K562 (cell line): ENCODE measurements around the gene NINJ1. TPM values are rescaled to one million over a fixed set of nuclear protein-coding genes. Genes with fewer than 3 reads are reported as not detected.

Experiments
- BRD9 ChIP-seq: fragments of 450-650 bp; IDR thresholded peaks from 2 replicates; pipeline ENCODE4 v1.6.1; 2018; ENCODE audit warnings: low read depth; ENCODE audit not compliant: partially characterized antibody
- CCNT2 ChIP-seq: IDR thresholded peaks from 2 replicates; pipeline ENCODE4 v1.6.1; 2011; ENCODE audit warnings: borderline replicate concordance, low read depth, mild to moderate bottlenecking, moderate library complexity, mixed read lengths, low read length; ENCODE audit not compliant: insufficient read length; ENCODE audit errors: extremely low read depth
- CHD4 ChIP-seq: fragments of 200-600 bp; sonication (generic); IDR thresholded peaks from 3 replicates; pipeline ENCODE4 v1.6.1; 2012; ENCODE audit warnings: low read depth, mild to moderate bottlenecking, mixed read lengths, low read length, inconsistent platforms; ENCODE audit not compliant: insufficient read depth, insufficient replicate concordance, poor library complexity, severe bottlenecking
- CTBP1 ChIP-seq: fragments of 450-650 bp; IDR thresholded peaks from 2 replicates; pipeline ENCODE4 v1.6.1; 2016; ENCODE audit warnings: borderline replicate concordance
- ETS2 ChIP-seq: IDR thresholded peaks from 2 replicates; pipeline ENCODE4 v1.6.1; 2016; ENCODE audit warnings: borderline replicate concordance, missing genetic modification characterization, mild to moderate bottlenecking, moderate library complexity, missing compliant biosample characterization; ENCODE audit not compliant: poor library complexity, severe bottlenecking
- HIVEP1 ChIP-seq: fragments of 250-450 bp; sonication (Bioruptor Pico); IDR thresholded peaks from 2 replicates; pipeline ENCODE4 v1.4.0; 2020; ENCODE audit warnings: mild to moderate bottlenecking
- HNRNPL ChIP-seq: fragments of 200-400 bp; formaldehyde crosslinking; IDR thresholded peaks from 2 replicates; pipeline ENCODE4 v1.6.1; 2017; ENCODE audit warnings: low read depth, mild to moderate bottlenecking, low read length
- KAT2B ChIP-seq: IDR thresholded peaks from one replicate; pipeline ENCODE4 v1.6.1; 2012; ENCODE audit warnings: low read depth, mild to moderate bottlenecking, control low read depth, inconsistent platforms, low read length, moderate library complexity
- KDM2B ChIP-seq: fragments of 250-450 bp; sonication (Bioruptor Pico); IDR thresholded peaks from 2 replicates; pipeline ENCODE4 v1.8.0; 2021; ENCODE audit warnings: mild to moderate bottlenecking, moderate library complexity
- MCM7 ChIP-seq, 2 experiments: fragments of 450-650 bp; IDR thresholded peaks; 2 replicates each; pipeline ENCODE4 v1.6.1; 2016 to 2018
- MEF2A ChIP-seq: IDR thresholded peaks from 2 replicates; pipeline ENCODE4 v1.6.1; 2011; ENCODE audit warnings: low read depth, mild to moderate bottlenecking, low read length, moderate library complexity; ENCODE audit not compliant: control insufficient read depth
- MEF2D ChIP-seq: conservative IDR thresholded peaks from 2 replicates; pipeline ENCODE4 v1.6.1; 2016; ENCODE audit warnings: low read depth, missing genetic modification characterization, missing compliant biosample characterization
- NFIC ChIP-seq: fragments of 450-650 bp; IDR thresholded peaks from 2 replicates; pipeline ENCODE4 v1.6.1; 2017; ENCODE audit warnings: mild to moderate bottlenecking, inconsistent platforms
- PHB2 ChIP-seq: fragments of 450-650 bp; IDR thresholded peaks from 2 replicates; pipeline ENCODE4 v1.6.1; 2017; ENCODE audit warnings: low read depth
- RBFOX2 ChIP-seq: fragments of 200-400 bp; formaldehyde crosslinking; IDR thresholded peaks from 2 replicates; pipeline ENCODE4 v1.6.1; 2017; ENCODE audit warnings: low read depth, mild to moderate bottlenecking, low read length, moderate library complexity
- SREBF2 ChIP-seq: sonication (generic); formaldehyde crosslinking; IDR thresholded peaks from 2 replicates; pipeline ENCODE4 v1.4.0; 2020; ENCODE audit warnings: mild to moderate bottlenecking, missing genetic modification reagents
- TAL1 ChIP-seq: fragments of 450-650 bp; IDR thresholded peaks from 2 replicates; pipeline ENCODE4 v1.6.1; 2016; ENCODE audit warnings: mild to moderate bottlenecking
- TBP ChIP-seq: optimal IDR thresholded peaks from 2 replicates; pipeline ENCODE3; 2011; ENCODE audit warnings: low read depth, low read length, improper control_type of control experiment
- ZFX ChIP-seq: sonication (generic); formaldehyde crosslinking; IDR thresholded peaks from 2 replicates; pipeline ENCODE4 v1.8.0; 2022; ENCODE audit warnings: mild to moderate bottlenecking, missing genetic modification reagents, moderate library complexity
- polyA plus RNA-seq, 8 experiments: library from polyadenylated mRNA; depleted of rRNA in 4 of 8; stranded (reverse) in 5 of 8; unstranded in 3 of 8; fragments of >200 nt; fragmentation: Nextera tagmentation in 2 of 8; fragmentation: Illumina TruSeq in 1 of 8; extraction: Ambion mirVana in 2 of 8; extraction: Trizol in 1 of 8; gene quantifications; 2 replicates each; pipeline versions ENCODE4 v1.2.1 to v1.2.3, GENCODE V29; 2011 to 2014; ENCODE audit warnings: inconsistent platforms in 1 of 8, missing spikeins in 1 of 8
- total RNA-seq, 7 experiments: library from RNA; depleted of rRNA in 6 of 7; stranded (reverse); fragments of >200 nt in 6 of 7; fragmentation: Illumina TruSeq in 2 of 7; extraction: Trizol in 2 of 7; gene quantifications; 2 replicates each; pipeline versions ENCODE4 v1.2.1 to v1.2.3, GENCODE V29; 2011 to 2021; ENCODE audit warnings: low replicate concordance in 1 of 7
- TF ChIP-seq, protein P1 (sequence below), 2 experiments: fragments of 450-650 bp; conservative IDR thresholded peaks; 2 replicates each; pipeline ENCODE4 v1.6.1; 2017; ENCODE audit warnings: mild to moderate bottlenecking in 2 of 2, moderate library complexity in 2 of 2
- TF ChIP-seq, protein P2 (sequence below): sonication (generic); formaldehyde crosslinking; IDR thresholded peaks from 2 replicates; pipeline ENCODE4 v1.8.0; 2022; ENCODE audit warnings: missing genetic modification reagents, mild to moderate bottlenecking, borderline replicate concordance
- TF ChIP-seq, protein P3 (sequence below): sonication (generic); formaldehyde crosslinking; IDR thresholded peaks from 2 replicates; pipeline ENCODE4 v1.8.1; 2023; ENCODE audit warnings: mild to moderate bottlenecking, missing genetic modification reagents
- TF ChIP-seq, protein P4 (sequence below): fragments of 250-450 bp; sonication (Bioruptor Pico); IDR thresholded peaks from 2 replicates; pipeline ENCODE4 v1.4.0; 2020

Gene NINJ1
- total and polyA plus RNA-seq, 9 of the 15 experiments (the other 6 are each of a cell fraction or from before 2014, with no cell fraction given): 0.13 to 8.4 (median 4.9) TPM

DNA sequence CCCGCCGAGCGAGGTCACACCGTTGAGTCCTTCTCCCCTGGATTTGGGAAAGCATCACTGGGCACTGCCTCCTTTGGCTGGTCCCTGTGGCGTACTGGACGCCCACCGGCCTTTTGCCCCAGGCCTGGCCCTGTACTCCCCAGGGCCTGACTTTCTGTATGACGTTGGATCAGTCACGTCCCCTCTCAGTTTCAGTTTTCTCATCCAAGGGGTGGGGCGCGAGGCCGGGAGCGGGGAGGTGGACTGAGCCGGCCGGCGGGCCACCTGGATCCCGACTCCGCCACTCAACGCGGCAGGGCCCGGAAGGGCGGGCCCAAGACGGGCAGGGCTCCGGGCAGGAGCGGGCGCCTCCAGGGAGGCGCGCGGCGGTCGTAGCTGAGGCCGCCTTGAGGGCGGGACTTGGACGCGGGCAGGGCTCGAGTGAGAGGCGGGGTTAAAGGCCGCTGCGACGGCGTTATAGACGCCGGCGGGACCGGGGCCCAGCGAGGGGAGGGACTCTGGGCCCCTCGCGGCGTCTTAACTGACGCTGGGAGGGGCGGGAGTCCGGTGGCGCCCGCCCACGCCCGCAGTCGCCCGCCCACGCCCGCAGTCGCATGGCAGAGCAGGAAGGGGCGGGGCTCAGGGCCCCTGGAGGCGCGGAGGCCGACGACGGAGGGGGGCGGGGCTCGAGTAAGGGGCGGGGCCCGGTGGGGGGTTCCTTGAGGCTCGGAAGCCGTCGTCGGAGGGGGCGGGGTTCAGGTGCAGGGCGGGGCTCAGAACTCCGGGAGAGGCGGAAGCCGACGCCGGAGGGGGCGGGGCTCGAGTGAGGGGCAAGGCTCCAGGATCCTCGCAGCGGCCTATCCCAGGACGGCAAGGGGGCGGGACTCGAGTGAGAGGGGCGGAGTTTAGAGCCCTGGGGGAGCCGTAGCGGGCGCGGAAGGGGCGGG lies 38.6 kb downstream of the NINJ1 start (continued):
- TF ChIP-seq ETS2 (tag): no peak
- TF ChIP-seq CTBP1: peak; percentile 90
- TF ChIP-seq, protein P1, sequence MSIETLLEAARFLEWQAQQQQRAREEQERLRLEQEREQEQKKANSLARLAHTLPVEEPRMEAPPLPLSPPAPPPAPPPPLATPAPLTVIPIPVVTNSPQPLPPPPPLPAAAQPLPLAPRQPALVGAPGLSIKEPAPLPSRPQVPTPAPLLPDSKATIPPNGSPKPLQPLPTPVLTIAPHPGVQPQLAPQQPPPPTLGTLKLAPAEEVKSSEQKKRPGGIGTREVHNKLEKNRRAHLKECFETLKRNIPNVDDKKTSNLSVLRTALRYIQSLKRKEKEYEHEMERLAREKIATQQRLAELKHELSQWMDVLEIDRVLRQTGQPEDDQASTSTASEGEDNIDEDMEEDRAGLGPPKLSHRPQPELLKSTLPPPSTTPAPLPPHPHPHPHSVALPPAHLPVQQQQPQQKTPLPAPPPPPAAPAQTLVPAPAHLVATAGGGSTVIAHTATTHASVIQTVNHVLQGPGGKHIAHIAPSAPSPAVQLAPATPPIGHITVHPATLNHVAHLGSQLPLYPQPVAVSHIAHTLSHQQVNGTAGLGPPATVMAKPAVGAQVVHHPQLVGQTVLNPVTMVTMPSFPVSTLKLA (conservative IDR thresholded peaks at IDR 0.05): peak; percentile 46 to 75; a peak in 3 of 4 replicates
- 0 out of 2 replicates have a peak, but pooled peaks have one; percentile 29 for TF ChIP-seq NFIC
- no peak for TF ChIP-seq MCM7 (IDR thresholded peaks at IDR 0.05)
- peak; percentile 80 for TF ChIP-seq CCNT2
- TF ChIP-seq KDM2B (CRISPR knock-in tag): no peak
- no peak for TF ChIP-seq HIVEP1 (CRISPR knock-in tag)
- no peak for TF ChIP-seq SREBF2 (CRISPR knock-in tag)
- peak; percentile 97 for TF ChIP-seq HNRNPL
- TF ChIP-seq, protein P2, sequence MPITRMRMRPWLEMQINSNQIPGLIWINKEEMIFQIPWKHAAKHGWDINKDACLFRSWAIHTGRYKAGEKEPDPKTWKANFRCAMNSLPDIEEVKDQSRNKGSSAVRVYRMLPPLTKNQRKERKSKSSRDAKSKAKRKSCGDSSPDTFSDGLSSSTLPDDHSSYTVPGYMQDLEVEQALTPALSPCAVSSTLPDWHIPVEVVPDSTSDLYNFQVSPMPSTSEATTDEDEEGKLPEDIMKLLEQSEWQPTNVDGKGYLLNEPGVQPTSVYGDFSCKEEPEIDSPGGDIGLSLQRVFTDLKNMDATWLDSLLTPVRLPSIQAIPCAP (CRISPR knock-in tag): no peak
- peak; percentile 93 for TF ChIP-seq RBFOX2
- TF ChIP-seq TAL1: no peak
- TF ChIP-seq CHD4: peak; percentile 43
- TF ChIP-seq BRD9: no peak
- peak; percentile 63 for TF ChIP-seq TBP
- TF ChIP-seq KAT2B: no peak
- TF ChIP-seq ZFX (CRISPR knock-in tag): peak; percentile 98
- TF ChIP-seq MEF2A: no peak
- TF ChIP-seq, protein P3, sequence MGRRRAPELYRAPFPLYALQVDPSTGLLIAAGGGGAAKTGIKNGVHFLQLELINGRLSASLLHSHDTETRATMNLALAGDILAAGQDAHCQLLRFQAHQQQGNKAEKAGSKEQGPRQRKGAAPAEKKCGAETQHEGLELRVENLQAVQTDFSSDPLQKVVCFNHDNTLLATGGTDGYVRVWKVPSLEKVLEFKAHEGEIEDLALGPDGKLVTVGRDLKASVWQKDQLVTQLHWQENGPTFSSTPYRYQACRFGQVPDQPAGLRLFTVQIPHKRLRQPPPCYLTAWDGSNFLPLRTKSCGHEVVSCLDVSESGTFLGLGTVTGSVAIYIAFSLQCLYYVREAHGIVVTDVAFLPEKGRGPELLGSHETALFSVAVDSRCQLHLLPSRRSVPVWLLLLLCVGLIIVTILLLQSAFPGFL (CRISPR knock-in tag): 0 out of 2 replicates have a peak, but pooled peaks have one; percentile 29
- TF ChIP-seq PHB2: no peak
- TF ChIP-seq, protein P4, sequence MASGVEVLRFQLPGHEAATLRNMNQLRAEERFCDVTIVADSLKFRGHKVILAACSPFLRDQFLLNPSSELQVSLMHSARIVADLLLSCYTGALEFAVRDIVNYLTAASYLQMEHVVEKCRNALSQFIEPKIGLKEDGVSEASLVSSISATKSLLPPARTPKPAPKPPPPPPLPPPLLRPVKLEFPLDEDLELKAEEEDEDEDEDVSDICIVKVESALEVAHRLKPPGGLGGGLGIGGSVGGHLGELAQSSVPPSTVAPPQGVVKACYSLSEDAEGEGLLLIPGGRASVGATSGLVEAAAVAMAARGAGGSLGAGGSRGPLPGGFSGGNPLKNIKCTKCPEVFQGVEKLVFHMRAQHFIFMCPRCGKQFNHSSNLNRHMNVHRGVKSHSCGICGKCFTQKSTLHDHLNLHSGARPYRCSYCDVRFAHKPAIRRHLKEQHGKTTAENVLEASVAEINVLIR: no peak
- TF ChIP-seq MEF2D (tag): no peak
